Measurements from ENCODE around the gene LAMC2.
"Not testable (repeated sequence)": the region's sequence is repeated elsewhere in the genome, so short reads cannot be mapped to it uniquely, and the experiment has no call there.

Gene LAMC2

GRCh38 chr1:183185941-183186490 lies at the start of gene LAMC2:
LAMC2 (plus strand) TSS chr1:183186264; CDS start chr1:183186353, 89 bp downstream.
- no peak for DNase-seq (ENCODE audit: low read depth, low spot score)

- no peak for DNase-seq (ENCODE audit: low read depth, low spot score)
Measured at GRCh38 chr1:183137782-183138181, 48.3 kb upstream of the LAMC2 start.

- DNase-seq (ENCODE audit: low read depth, low spot score), result no peak
Measured at GRCh38 chr1:183138301-183138700, 47.8 kb upstream of the LAMC2 start.

GRCh38 chr1:183139281-183139942 lies 46.7 kb upstream of the LAMC2 start:
- DNase-seq (ENCODE audit: low read depth, low spot score), result no peak

DNA sequence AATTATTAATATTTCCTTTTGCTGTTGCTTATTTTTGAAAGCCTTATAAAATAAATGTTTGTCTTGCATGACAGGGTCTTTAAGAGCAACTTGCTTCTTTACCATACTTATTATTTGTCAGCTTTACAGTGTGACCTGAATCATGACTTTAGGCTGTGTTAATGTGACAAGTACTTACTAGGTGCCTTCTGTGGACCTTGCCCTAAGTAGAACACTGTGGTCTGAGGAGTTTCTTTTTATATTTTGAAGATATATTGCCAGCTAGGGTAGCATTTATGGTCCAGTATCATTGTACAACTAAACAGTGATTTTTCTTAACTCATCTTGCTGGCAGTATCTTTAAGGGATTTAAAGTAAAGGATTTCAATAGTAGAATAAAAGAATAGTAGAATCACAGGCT lies 45.4 kb upstream of the LAMC2 start:
- no peak for DNase-seq (ENCODE audit: low read depth, low spot score)

DNA sequence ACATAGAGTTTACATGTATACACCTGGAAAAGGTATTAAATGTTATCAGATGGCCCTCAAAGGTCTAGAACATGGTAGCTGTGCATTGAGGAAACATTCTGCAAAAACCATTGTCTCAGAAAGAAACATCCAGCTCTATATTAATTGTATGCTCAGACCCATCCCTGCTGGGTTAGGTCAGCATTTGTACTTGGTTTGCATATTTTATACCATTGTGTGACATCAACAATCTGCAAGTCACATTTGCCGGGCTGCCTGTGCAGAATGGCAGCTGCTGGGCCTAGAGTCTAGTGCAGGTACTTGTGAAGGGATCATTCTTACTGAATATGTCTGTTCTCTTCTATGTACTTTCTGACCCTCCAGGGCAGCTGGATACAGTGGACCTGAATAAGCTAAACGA lies 43.9 kb upstream of the LAMC2 start:
- no peak for DNase-seq (ENCODE audit: low read depth, low spot score)

- no peak for DNase-seq (ENCODE audit: low read depth, low spot score)
Measured at GRCh38 chr1:183143576-183144315, 42.3 kb upstream of the LAMC2 start.

DNA sequence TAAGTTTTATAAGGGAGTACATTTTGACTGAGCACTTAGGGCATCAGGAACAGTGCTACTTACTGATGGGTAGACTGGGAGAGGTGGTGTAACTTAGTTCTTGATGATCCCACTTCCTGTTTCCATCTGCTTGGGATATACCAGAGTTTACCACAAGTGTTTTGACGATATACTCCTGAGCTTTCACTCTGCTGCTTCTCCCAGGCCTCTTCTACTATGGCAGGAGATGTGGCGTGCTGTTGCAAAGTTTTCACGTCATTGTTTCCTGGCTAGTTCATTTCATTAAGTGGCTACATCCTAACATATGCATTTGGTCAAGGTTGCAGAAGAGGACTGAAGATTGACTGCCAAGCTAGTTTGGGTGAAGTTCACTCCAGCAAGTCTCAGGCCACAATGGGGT lies 41.3 kb upstream of the LAMC2 start:
- no peak for DNase-seq (ENCODE audit: low read depth, low spot score)

GRCh38 chr1:183147735-183148134 lies 38.3 kb upstream of the LAMC2 start:
- DNase-seq (ENCODE audit: low read depth, low spot score), result no peak

DNA sequence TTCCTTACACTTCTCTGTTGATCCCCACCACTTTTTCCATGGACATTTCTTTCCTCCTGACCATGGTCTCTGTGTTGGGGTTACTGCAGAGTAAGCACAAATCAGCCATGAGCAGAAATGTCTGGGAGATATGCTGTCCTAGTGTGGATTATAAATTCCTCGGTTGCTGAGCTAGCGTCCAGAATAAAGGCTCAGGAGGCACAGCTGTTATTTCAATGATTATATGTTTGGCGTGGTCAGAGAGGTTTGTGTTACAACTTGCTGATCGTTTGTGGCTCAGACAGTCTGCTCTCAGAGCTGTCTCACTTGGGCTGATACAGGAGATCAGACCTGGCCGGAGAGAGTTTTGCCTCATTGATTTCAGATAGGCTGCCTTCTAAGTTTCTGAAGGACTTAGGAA lies 37.5 kb upstream of the LAMC2 start:
- no peak for DNase-seq (ENCODE audit: low read depth, low spot score)

DNA sequence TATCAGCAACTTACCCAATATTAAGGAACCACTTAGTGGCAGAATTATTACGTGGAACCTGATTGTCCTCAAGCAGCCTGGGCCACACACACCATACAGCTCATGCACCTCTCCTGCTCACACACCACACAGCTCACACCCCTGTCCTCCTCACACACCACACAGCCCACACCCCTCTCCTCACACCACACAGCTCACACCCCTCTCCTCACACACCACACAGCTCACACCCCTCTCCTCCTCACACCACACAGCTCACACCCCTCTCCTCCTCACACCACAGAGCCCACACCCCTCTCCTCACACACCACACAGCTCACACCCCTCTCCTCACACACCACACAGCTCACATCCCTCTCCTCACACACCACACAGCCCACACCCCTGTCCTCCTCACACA lies 36.8 kb upstream of the LAMC2 start:
- no peak for DNase-seq (ENCODE audit: low read depth, low spot score)

DNA sequence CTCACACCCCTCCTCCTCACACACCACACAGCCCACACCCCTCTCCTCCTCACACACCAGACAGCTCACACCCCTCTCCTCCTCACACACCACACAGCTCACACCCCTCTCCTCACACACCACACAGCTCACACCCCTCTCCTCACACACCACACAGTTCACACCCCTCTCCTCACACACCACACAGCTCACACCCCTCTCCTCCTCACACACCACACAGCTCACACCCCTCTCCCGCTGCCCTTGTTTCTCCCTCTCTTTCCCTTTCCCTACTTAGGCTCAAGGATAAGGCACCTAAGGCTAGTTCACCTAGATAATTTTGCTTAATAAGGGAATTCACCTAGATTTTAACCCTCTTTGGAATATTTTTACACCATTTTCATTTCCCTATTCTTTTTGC lies 36.0 kb upstream of the LAMC2 start:
- DNase-seq (ENCODE audit: low read depth, low spot score), result not testable (repeated sequence)

GRCh38 chr1:183150445-183150844 lies 35.6 kb upstream of the LAMC2 start:
- DNase-seq (ENCODE audit: low read depth, low spot score), result no peak

DNA sequence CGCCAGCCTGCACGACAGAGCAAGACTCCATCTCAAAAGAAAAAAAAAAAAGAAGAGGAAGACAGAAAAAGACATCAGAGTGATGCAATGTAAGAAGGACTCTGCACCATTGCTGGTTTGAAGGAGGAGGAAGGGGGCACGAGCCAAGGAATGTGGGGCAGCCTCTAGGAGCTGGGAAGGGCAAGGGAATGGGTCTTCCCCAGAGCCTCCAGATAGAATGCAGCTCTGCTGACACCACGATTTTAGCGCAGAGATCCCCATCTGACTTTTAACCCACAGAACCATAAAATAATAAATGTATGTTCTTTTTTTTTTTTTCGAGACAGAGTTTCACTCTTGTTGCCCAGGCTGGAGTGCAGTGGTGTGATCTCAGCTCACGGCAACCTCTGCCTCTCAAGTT lies 33.9 kb upstream of the LAMC2 start:
- no peak for DNase-seq (ENCODE audit: low read depth, low spot score)

- no peak for DNase-seq (ENCODE audit: low read depth, low spot score)
Measured at GRCh38 chr1:183155939-183156338, 30.1 kb upstream of the LAMC2 start.

DNA sequence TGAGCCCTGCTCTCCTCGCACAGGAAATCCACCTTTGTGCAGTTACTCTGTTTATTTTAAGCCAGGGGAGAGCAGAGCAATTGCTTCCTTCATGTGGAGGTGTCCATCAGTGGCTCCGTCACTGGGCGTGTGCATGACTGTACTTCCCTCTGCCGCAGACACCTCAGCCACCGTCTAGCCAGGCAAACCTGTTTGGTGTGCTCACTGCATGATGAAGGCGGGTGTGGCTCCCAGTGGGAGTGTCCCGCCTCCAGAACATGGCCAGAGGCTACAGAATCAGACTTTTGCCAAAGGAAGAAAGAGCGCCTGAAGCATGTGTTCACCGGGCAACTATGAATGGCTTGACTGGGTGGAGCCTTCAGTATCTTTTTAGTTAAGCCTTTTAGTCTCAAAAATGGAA lies 26.1 kb upstream of the LAMC2 start:
- DNase-seq (ENCODE audit: low read depth, low spot score), result no peak

- DNase-seq (ENCODE audit: low read depth, low spot score), result no peak
Measured at GRCh38 chr1:183161391-183161790, 24.7 kb upstream of the LAMC2 start.

- no peak for DNase-seq (ENCODE audit: low read depth, low spot score)
Measured at GRCh38 chr1:183163316-183163715, 22.7 kb upstream of the LAMC2 start.

DNA sequence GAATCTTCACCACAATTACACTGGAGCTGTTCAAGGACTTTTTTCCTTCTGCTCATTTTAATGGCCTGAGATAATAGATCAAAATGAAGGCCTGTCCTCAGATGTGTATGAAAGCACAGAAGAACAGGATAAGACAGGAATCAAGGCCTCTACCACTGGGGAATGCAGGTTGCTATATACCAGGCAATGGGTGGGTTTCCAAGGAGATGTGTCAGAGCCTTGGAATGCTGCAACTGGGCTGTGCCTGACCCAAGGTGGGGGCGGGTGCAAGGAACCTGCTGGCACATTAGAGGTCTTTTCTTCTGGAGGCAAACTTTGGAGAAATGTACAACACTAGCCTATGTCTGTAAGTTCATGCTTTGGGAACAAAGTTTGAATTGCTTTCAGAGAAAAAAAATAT lies 21.7 kb upstream of the LAMC2 start:
- DNase-seq (ENCODE audit: low read depth, low spot score), result no peak

DNA sequence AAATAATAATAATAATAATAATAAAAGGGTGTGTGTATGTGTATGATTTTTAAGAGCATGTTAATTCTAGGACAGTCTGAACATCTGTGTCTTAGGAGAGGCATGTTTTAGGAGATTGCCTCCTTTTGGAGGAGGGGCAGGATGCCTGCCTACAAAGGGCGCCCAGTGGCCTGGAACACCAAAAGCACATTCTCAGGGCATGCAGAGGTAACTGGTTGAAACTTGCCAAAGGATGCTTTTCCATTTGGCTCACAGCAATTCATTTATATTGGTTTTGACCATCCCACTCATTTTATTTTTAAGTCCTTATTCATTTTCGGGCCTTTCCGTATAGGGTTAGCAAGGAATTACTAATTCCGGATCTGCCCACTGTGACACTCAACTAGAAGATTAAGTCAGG lies 21.1 kb upstream of the LAMC2 start:
- DNase-seq (ENCODE audit: low read depth, low spot score), result no peak

GRCh38 chr1:183165456-183165855 lies 20.6 kb upstream of the LAMC2 start:
- no peak for DNase-seq (ENCODE audit: low read depth, low spot score)

GRCh38 chr1:183166454-183166853 lies 19.6 kb upstream of the LAMC2 start:
- no peak for DNase-seq (ENCODE audit: low read depth, low spot score)

DNA sequence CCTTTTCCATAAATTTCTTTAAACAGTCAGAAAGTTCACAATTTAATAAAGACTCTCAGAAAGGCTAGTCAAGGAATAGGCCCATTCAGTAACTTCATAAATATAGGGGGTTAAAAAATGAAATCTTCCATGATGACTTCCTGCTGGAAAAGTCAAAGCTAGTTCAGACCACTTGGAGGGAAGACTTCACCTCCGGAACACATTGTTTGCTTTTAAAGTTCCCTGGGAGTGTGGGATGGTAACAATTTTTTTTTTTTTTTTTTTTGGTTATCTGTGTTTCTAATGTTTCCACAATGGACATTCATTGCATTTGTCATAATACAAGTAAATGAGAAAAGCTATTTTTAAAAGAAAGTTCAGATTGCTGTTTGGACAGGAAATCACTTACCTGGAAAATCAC lies 18.4 kb upstream of the LAMC2 start:
- DNase-seq (ENCODE audit: low read depth, low spot score), result no peak
